GM12878 (cell line): ENCODE data around the gene NKX2-2. TPM values are rescaled to one million over a fixed set of nuclear protein-coding genes. Genes with fewer than 3 reads are reported as not detected.

ENCODE experiments used
- ATAC-seq: fragments of 200-7000 bp; cut with Tn5 transposase; 3 replicates; pipeline ENCODE4 v1.9.1; 2020; ENCODE audit warnings: mild to moderate bottlenecking, moderate library complexity
- BruUV-seq: library from RNA; stranded (reverse); fragments of 400-500 nt; replicated peaks from 2 replicates; lab custom pipeline; 2021; lab: Mats Ljungman, UMichigan
- CTCF ChIA-PET: fragments of 300-600 bp; sonication (Branson Sonifier 250); formaldehyde crosslinking; extraction: SDS; loops from one replicate; lab custom pipeline; 2021; ENCODE audit warnings: inconsistent platforms; lab: Yijun Ruan, JAX
- POLR2A ChIA-PET: fragments of 350-600 bp; formaldehyde crosslinking; extraction: SDS; loops from one replicate; lab custom pipeline; 2021; ENCODE audit warnings: inconsistent platforms; lab: Charles Lee
- RAD21 ChIA-PET: fragments of 300-600 bp; sonication (Branson Sonifier 250); formaldehyde crosslinking; loops from one replicate; lab custom pipeline; 2023; ENCODE audit warnings: antibody characterized with exemption; ENCODE audit not compliant: unreplicated experiment; lab: Charles Lee
- SMC1A ChIA-PET: fragments of 300-600 bp; sonication (Branson Sonifier 250); formaldehyde crosslinking; loops from one replicate; lab custom pipeline; 2023; ENCODE audit not compliant: unreplicated experiment, uncharacterized antibody; lab: Charles Lee
- DNase-seq: peaks from one replicate; pipeline ENCODE4 v3.0.0-alpha.2; 2011; ENCODE audit warnings: low read depth, low spot score
- FAIRE-seq: peaks from 3 replicates; lab custom pipeline; 2011; peaks lifted over from hg19 to GRCh38; lab: Jason Lieb, UNC
- H2AFZ ChIP-seq: 2 replicates; pipeline ENCODE4 v1.6.0; 2011; ENCODE audit warnings: low read depth, low read length, control low read depth; ENCODE audit not compliant: control insufficient read depth
- H3K27ac ChIP-seq: 2 replicates; pipeline ENCODE4 v1.5.1; 2011; ENCODE audit warnings: control low read depth; ENCODE audit not compliant: control insufficient read depth, insufficient read depth
- H3K27me3 ChIP-seq, 2 experiments: replicated peaks in 1 of 2; 2 replicates each; pipeline versions ENCODE4 v1.6.0 to v1.6.1; 2011; ENCODE audit warnings: low read length in 1 of 2; ENCODE audit not compliant: control insufficient read depth in 2 of 2, insufficient read depth in 2 of 2
- H3K36me3 ChIP-seq, 2 experiments: 2 replicates each; pipeline ENCODE4 v1.5.1; 2011; ENCODE audit warnings: low read length in 1 of 2; ENCODE audit not compliant: control insufficient read depth in 2 of 2, insufficient read depth in 2 of 2
- H3K4me1 ChIP-seq: 2 replicates; pipeline ENCODE4 v1.6.1; 2011; ENCODE audit warnings: mild to moderate bottlenecking, low read length, moderate library complexity, mixed read lengths; ENCODE audit not compliant: control insufficient read depth, insufficient read depth
- H3K4me2 ChIP-seq: 2 replicates; pipeline ENCODE4 v1.6.0; 2011; ENCODE audit warnings: control low read depth; ENCODE audit not compliant: control insufficient read depth, insufficient read depth
- H3K4me3 ChIP-seq: fragments of 200-600 bp; sonication (generic); 2 replicates; pipeline ENCODE4 v1.5.1; 2016
- H3K79me2 ChIP-seq: 2 replicates; pipeline ENCODE4 v1.6.0; 2011; ENCODE audit warnings: low read length; ENCODE audit not compliant: control insufficient read depth, insufficient read depth
- H3K9ac ChIP-seq: 2 replicates; pipeline ENCODE4 v1.8.0; 2011; ENCODE audit warnings: low read length, control low read depth, mixed read lengths; ENCODE audit not compliant: control insufficient read depth, insufficient read depth
- H3K9me3 ChIP-seq: replicated peaks from 3 replicates; pipeline ENCODE4 v1.5.1; 2011; ENCODE audit warnings: mild to moderate bottlenecking, low read length; ENCODE audit not compliant: control insufficient read depth, insufficient read depth
- H4K20me1 ChIP-seq: 2 replicates; pipeline ENCODE4 v1.6.0; 2011; ENCODE audit not compliant: control insufficient read depth, insufficient read depth
- ATF7 ChIP-seq: fragments of 450-650 bp; IDR thresholded peaks from 2 replicates; pipeline ENCODE4 v1.6.1; 2016; ENCODE audit warnings: low read depth, mild to moderate bottlenecking
- BMI1 ChIP-seq: fragments of 450-650 bp; IDR thresholded peaks from 2 replicates; pipeline ENCODE4 v1.6.1; 2016; ENCODE audit warnings: mild to moderate bottlenecking, moderate library complexity, borderline replicate concordance
- E4F1 ChIP-seq: fragments of 450-650 bp; IDR thresholded peaks from 2 replicates; pipeline ENCODE4 v1.6.1; 2018; ENCODE audit warnings: borderline replicate concordance, mild to moderate bottlenecking; ENCODE audit not compliant: partially characterized antibody
- EP300 ChIP-seq, 2 experiments: fragments of 150-350 bp in 1 of 2; IDR thresholded peaks; 2 replicates each; pipeline ENCODE4 v1.6.1; 2011 to 2012; ENCODE audit warnings: low read depth in 2 of 2, low read length in 2 of 2, borderline replicate concordance in 1 of 2, improper control_type of control experiment in 1 of 2, inconsistent platforms in 1 of 2; ENCODE audit not compliant: control insufficient read depth in 1 of 2
- HDAC2 ChIP-seq: fragments of 200-600 bp; sonication (generic); IDR thresholded peaks from 2 replicates; pipeline ENCODE4 v1.6.1; 2017
- KLF5 ChIP-seq: fragments of 450-650 bp; IDR thresholded peaks from 2 replicates; pipeline ENCODE4 v1.6.1; 2014; ENCODE audit warnings: mild to moderate bottlenecking; ENCODE audit not compliant: partially characterized antibody
- MTA3 ChIP-seq: IDR thresholded peaks from 2 replicates; pipeline ENCODE4 v1.6.1; 2012; ENCODE audit warnings: low read length, inconsistent platforms, borderline replicate concordance
- MYC ChIP-seq: IDR thresholded peaks from 2 replicates; pipeline ENCODE4 v1.6.1; 2011; ENCODE audit warnings: mild to moderate bottlenecking, low read length, moderate library complexity, inconsistent platforms; ENCODE audit not compliant: insufficient read depth, insufficient replicate concordance, insufficient read length, severe bottlenecking
- NFXL1 ChIP-seq: fragments of 450-650 bp; IDR thresholded peaks from 2 replicates; pipeline ENCODE4 v1.6.1; 2017; ENCODE audit warnings: antibody characterized with exemption, mild to moderate bottlenecking, borderline replicate concordance
- NR2C1 ChIP-seq: fragments of 450-650 bp; IDR thresholded peaks from 2 replicates; pipeline ENCODE4 v1.6.1; 2017; ENCODE audit warnings: antibody characterized with exemption, mild to moderate bottlenecking, moderate library complexity
- PAX5 ChIP-seq: IDR thresholded peaks from 2 replicates; pipeline ENCODE4 v1.6.1; 2011; ENCODE audit warnings: low read depth, low read length, borderline replicate concordance
- RCOR1 ChIP-seq: conservative IDR thresholded peaks from 2 replicates; pipeline ENCODE4 v1.6.1; 2012; ENCODE audit warnings: low read depth, low read length, improper control_type of control experiment
- RFX5 ChIP-seq: IDR thresholded peaks from 2 replicates; pipeline ENCODE4 v1.6.1; 2011; ENCODE audit warnings: low read depth, low read length, improper control_type of control experiment
- SMC3 ChIP-seq: IDR thresholded peaks from 2 replicates; pipeline ENCODE4 v1.6.1; 2011; ENCODE audit warnings: low read length, improper control_type of control experiment, borderline replicate concordance
- ZBED1 ChIP-seq: IDR thresholded peaks from 2 replicates; pipeline ENCODE4 v1.6.1; 2016; ENCODE audit warnings: borderline replicate concordance
- ZBTB11 ChIP-seq: fragments of 450-650 bp; formaldehyde crosslinking; IDR thresholded peaks from 2 replicates; pipeline ENCODE4 v1.5.0; 2022; ENCODE audit warnings: mild to moderate bottlenecking, missing genetic modification characterization
- WGBS: methylation state at CpG from one replicate; pipeline ENCODE4 v1.1.6; 2016; ENCODE audit warnings: low lambda C conversion rate; ENCODE audit not compliant: insufficient replicate concordance, insufficient coverage; ENCODE audit errors: missing lambda C conversion rate; 5-methylcytosine and 5-hydroxymethylcytosine counted together
- in situ Hi-C: fragments of 300-500 bp; cut with MboI; formaldehyde crosslinking; loops from 9 replicates; pipeline ENCODE4 v1.14.3; 2018; ENCODE audit warnings: mixed read lengths
- intact Hi-C: fragments of 100-400 bp; cut with micrococcal nuclease; formaldehyde crosslinking; loops from one replicate; pipeline ENCODE4 v1.14.2; 2022; ENCODE audit not compliant: unreplicated experiment
- polyA plus RNA-seq, 11 experiments: library from polyadenylated mRNA; depleted of rRNA in 4 of 11; unstranded in 6 of 11; stranded (reverse) in 5 of 11; fragments of >200 nt; fragmentation: Nextera tagmentation in 4 of 11; fragmentation: Illumina TruSeq in 1 of 11; extraction: Ambion mirVana in 4 of 11; extraction: Trizol in 1 of 11; gene quantifications; 1 replicate in 1 of 11; 2 replicates in 10 of 11; pipeline versions ENCODE4 v1.2.1 to v1.2.3, GENCODE V29; 2011 to 2016; ENCODE audit warnings: inconsistent platforms in 2 of 11, missing spikeins in 2 of 11, low read depth in 1 of 11
- total RNA-seq, 4 experiments: library from RNA; depleted of rRNA in 3 of 4; stranded (reverse); fragments of >200 nt in 3 of 4; fragmentation: Illumina TruSeq in 1 of 4; extraction: Trizol in 1 of 4; gene quantifications; 2 replicates each; pipeline versions ENCODE4 v1.2.1 to v1.2.3, GENCODE V29; 2013 to 2021
- TF ChIP-seq, protein P1 (sequence below): fragments of 450-650 bp; conservative IDR thresholded peaks from 2 replicates; pipeline ENCODE4 v1.6.1; 2017; ENCODE audit warnings: mild to moderate bottlenecking, moderate library complexity

NKX2-2 gene
- total and polyA plus RNA-seq, 10 of the 15 experiments (the other 5 are each of a cell fraction or from before 2014, with no cell fraction given), result not detected

GRCh38 chr20:21464916-21465315 is 48.9 kb downstream of the NKX2-2 start:
- ATAC-seq, result no peak
- H3K27me3 ChIP-seq, result no peaks in the 10 kb centered on the region; a peak in 2 of 4 replicates
- WGBS, result 12% methylated on average over 2 of the region's 2 CpGs
- in situ Hi-C loops (no loop called here), intact Hi-C loops (no loop called here)
- no TSS peak for BruUV-seq
- H3K9ac ChIP-seq, result no peak overlapping the region
- no peak for FAIRE-seq
- no peak for TF ChIP-seq NR2C1
- no peak for TF ChIP-seq ZBED1
- no peak for TF ChIP-seq NFXL1
- TF ChIP-seq, protein P1, sequence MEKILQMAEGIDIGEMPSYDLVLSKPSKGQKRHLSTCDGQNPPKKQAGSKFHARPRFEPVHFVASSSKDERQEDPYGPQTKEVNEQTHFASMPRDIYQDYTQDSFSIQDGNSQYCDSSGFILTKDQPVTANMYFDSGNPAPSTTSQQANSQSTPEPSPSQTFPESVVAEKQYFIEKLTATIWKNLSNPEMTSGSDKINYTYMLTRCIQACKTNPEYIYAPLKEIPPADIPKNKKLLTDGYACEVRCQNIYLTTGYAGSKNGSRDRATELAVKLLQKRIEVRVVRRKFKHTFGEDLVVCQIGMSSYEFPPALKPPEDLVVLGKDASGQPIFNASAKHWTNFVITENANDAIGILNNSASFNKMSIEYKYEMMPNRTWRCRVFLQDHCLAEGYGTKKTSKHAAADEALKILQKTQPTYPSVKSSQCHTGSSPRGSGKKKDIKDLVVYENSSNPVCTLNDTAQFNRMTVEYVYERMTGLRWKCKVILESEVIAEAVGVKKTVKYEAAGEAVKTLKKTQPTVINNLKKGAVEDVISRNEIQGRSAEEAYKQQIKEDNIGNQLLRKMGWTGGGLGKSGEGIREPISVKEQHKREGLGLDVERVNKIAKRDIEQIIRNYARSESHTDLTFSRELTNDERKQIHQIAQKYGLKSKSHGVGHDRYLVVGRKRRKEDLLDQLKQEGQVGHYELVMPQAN, result no peak
- TF ChIP-seq PAX5, result no peak
- TF ChIP-seq EP300 (IDR thresholded peaks at IDR 0.05; ENCODE audit: borderline replicate concordance in 1 of 2, control insufficient read depth in 1 of 2, low read depth in 2 of 2, low read length in 2 of 2), result no peak
- no peak for TF ChIP-seq E4F1
- TF ChIP-seq RCOR1, result no peak
- TF ChIP-seq MTA3, result no peak
- TF ChIP-seq HDAC2, result no peak
- no peak for TF ChIP-seq ATF7
- no peak for TF ChIP-seq BMI1
- no peak for TF ChIP-seq SMC3
- no peak for TF ChIP-seq MYC
- TF ChIP-seq RFX5, result no peak
- no peak for TF ChIP-seq ZBTB11 (CRISPR knock-in tag)
- TF ChIP-seq KLF5, result no peak
- H3K79me2 ChIP-seq, result no peaks in the 10 kb centered on the region
- H3K4me1 ChIP-seq, result no peaks in the 10 kb centered on the region
- DNase-seq, result no peak
- RAD21 ChIA-PET, result no interaction called here
- no peak overlapping the region for H3K4me3 ChIP-seq
- H3K4me2 ChIP-seq, result no peak overlapping the region
- H3K9me3 ChIP-seq, result no peaks in the 10 kb centered on the region; the same call in 2 of the 3 replicates
- H2AFZ ChIP-seq, result no peak overlapping the region
- POLR2A ChIA-PET, result no interaction called here
- H3K27ac ChIP-seq, result no peak overlapping the region
- H3K36me3 ChIP-seq, result no peaks in the 10 kb centered on the region
- CTCF ChIA-PET, result no interaction called here
- SMC1A ChIA-PET, result no interaction called here
- H4K20me1 ChIP-seq, result no peaks in the 10 kb centered on the region
